ENCODE measurements around the gene TSKU. TPM values are rescaled to one million over a fixed set of nuclear protein-coding genes. Genes with fewer than 3 reads are reported as not detected.

Gene TSKU, protein sequence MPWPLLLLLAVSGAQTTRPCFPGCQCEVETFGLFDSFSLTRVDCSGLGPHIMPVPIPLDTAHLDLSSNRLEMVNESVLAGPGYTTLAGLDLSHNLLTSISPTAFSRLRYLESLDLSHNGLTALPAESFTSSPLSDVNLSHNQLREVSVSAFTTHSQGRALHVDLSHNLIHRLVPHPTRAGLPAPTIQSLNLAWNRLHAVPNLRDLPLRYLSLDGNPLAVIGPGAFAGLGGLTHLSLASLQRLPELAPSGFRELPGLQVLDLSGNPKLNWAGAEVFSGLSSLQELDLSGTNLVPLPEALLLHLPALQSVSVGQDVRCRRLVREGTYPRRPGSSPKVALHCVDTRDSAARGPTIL
- total RNA-seq (2014; rRNA removed; shearing (Covaris generic)), result 31.1 and 33.8 TPM in 2 replicates
- 9.0 and 11.7 TPM in 2 replicates for polyA plus RNA-seq (2016; fragmentation: Nextera tagmentation; extraction: Ambion mirVana)
- long read RNA-seq, transcript TSKU-201 (2 exons, 2,712 nt), result major isoform, 5 of 6 reads
- long read RNA-seq, partial matches to known transcripts, result 0 of 6 reads
- long read RNA-seq, other reads (novel, unspliced or antisense), result 1 of 6 reads

DNA sequence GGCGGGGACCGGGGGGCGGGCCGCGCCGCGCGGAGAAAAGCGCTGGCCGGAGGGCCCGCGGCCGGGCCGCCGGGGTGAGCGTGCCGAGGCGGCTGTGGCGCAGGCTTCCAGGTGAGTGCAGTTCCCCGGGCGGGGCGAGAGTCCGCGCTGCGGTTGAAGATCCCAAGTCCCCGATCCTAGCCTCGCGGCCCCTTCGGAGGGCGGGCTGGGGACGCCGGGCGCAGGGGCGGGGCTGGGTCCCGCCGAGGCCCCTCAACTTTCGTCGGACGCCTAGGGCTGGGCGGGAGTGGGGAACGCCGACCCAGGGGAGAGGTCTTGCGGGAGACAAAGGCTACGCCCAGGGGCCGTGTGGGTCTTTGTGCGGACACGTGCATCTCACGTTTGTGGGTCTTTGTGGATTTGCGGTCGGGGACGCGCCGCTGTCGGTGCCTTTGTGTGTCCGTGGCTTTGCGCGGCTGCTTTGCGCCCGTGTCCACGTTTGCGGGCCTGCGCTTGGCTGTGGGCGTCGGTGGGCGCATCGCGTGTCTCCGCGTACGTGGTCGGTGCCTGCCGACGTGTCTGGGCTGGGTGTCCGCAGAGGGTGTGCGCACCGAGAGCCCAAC, at the start of gene TSKU:
TSS of gene TSKU (plus strand) at position 63 of the 602 bp plus-strand sequence. CDS start 12,261 bp downstream, outside the sequence.
- ATAC-seq, result peak; percentile 40
- Histone ChIP-seq H3K4me1 (ENCODE audit: insufficient read depth) (peaks cover 51% of the 10 kb centered on the region), H2AFZ (peak within 1 kb of the TSS; percentile 94), H3K79me2 (replicated peaks; ENCODE audit: insufficient read depth) (peaks cover 47% of the 10 kb centered on the region), H3F3A (replicated peaks; ENCODE audit: low read depth) (peaks cover 8% of the 10 kb centered on the region; the same call in 1 of the 2 replicates), H3K27me3 (ENCODE audit: insufficient read depth) (no peaks in the 10 kb centered on the region), H4K20me1 (replicated peaks; ENCODE audit: insufficient read depth) (peaks cover 31% of the 10 kb centered on the region), H3K4me2 (peak within 1 kb of the TSS; percentile 99), H3K27ac (ENCODE audit: low read depth) (peak within 1 kb of the TSS; percentile 96), H3K9me2 (ENCODE audit: insufficient read depth) (no peaks in the 10 kb centered on the region), H3K4me3 (peak within 1 kb of the TSS; percentile 94), H3K36me3 (ENCODE audit: insufficient read depth) (no peaks in the 10 kb centered on the region)
- Mint-ChIP-seq H3K4me1 (peaks cover 55% of the 10 kb centered on the region), H3K9me3 (peaks cover 14% of the 10 kb centered on the region), H3K4me3 (peak within 1 kb of the TSS; percentile 89), H3K27me3 (ENCODE audit: insufficient read depth, low read depth, poor library complexity) (peaks cover 17% of the 10 kb centered on the region), H3K36me3 (ENCODE audit: low read depth) (peaks cover 33% of the 10 kb centered on the region), H3K27ac (peak within 1 kb of the TSS; percentile 95)
- DNase-seq (ENCODE audit: low spot score), result peak; percentile 82
- TF ChIP-seq POLR2AphosphoS5 (IDR thresholded peaks at IDR 0.05; ENCODE audit: low read depth) (no peak; the same call in 1 of the 2 replicates), STAT1 (IDR thresholded peaks at IDR 0.05; ENCODE audit: unreplicated experiment) (no peak), ZNF114 (CRISPR knock-in tag; IDR thresholded peaks at IDR 0.05) (no peak), CREB1 (CRISPR knock-in tag; IDR thresholded peaks at IDR 0.05; ENCODE audit: low read depth) (no peak), ZNF331 (CRISPR knock-in tag; IDR thresholded peaks at IDR 0.05; ENCODE audit: low read depth) (no peak), NANOG (IDR thresholded peaks at IDR 0.05; ENCODE audit: borderline replicate concordance) (no peak), JUNB (IDR thresholded peaks at IDR 0.05; ENCODE audit: unreplicated experiment) (no peak), EZH2 (IDR thresholded peaks at IDR 0.05; ENCODE audit: low read depth, unreplicated experiment) (no peak)
- TF ChIP-seq, protein P1, sequence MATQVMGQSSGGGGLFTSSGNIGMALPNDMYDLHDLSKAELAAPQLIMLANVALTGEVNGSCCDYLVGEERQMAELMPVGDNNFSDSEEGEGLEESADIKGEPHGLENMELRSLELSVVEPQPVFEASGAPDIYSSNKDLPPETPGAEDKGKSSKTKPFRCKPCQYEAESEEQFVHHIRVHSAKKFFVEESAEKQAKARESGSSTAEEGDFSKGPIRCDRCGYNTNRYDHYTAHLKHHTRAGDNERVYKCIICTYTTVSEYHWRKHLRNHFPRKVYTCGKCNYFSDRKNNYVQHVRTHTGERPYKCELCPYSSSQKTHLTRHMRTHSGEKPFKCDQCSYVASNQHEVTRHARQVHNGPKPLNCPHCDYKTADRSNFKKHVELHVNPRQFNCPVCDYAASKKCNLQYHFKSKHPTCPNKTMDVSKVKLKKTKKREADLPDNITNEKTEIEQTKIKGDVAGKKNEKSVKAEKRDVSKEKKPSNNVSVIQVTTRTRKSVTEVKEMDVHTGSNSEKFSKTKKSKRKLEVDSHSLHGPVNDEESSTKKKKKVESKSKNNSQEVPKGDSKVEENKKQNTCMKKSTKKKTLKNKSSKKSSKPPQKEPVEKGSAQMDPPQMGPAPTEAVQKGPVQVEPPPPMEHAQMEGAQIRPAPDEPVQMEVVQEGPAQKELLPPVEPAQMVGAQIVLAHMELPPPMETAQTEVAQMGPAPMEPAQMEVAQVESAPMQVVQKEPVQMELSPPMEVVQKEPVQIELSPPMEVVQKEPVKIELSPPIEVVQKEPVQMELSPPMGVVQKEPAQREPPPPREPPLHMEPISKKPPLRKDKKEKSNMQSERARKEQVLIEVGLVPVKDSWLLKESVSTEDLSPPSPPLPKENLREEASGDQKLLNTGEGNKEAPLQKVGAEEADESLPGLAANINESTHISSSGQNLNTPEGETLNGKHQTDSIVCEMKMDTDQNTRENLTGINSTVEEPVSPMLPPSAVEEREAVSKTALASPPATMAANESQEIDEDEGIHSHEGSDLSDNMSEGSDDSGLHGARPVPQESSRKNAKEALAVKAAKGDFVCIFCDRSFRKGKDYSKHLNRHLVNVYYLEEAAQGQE (IDR thresholded peaks at IDR 0.05; ENCODE audit: unreplicated experiment), result no peak
- TF ChIP-seq, protein P2, sequence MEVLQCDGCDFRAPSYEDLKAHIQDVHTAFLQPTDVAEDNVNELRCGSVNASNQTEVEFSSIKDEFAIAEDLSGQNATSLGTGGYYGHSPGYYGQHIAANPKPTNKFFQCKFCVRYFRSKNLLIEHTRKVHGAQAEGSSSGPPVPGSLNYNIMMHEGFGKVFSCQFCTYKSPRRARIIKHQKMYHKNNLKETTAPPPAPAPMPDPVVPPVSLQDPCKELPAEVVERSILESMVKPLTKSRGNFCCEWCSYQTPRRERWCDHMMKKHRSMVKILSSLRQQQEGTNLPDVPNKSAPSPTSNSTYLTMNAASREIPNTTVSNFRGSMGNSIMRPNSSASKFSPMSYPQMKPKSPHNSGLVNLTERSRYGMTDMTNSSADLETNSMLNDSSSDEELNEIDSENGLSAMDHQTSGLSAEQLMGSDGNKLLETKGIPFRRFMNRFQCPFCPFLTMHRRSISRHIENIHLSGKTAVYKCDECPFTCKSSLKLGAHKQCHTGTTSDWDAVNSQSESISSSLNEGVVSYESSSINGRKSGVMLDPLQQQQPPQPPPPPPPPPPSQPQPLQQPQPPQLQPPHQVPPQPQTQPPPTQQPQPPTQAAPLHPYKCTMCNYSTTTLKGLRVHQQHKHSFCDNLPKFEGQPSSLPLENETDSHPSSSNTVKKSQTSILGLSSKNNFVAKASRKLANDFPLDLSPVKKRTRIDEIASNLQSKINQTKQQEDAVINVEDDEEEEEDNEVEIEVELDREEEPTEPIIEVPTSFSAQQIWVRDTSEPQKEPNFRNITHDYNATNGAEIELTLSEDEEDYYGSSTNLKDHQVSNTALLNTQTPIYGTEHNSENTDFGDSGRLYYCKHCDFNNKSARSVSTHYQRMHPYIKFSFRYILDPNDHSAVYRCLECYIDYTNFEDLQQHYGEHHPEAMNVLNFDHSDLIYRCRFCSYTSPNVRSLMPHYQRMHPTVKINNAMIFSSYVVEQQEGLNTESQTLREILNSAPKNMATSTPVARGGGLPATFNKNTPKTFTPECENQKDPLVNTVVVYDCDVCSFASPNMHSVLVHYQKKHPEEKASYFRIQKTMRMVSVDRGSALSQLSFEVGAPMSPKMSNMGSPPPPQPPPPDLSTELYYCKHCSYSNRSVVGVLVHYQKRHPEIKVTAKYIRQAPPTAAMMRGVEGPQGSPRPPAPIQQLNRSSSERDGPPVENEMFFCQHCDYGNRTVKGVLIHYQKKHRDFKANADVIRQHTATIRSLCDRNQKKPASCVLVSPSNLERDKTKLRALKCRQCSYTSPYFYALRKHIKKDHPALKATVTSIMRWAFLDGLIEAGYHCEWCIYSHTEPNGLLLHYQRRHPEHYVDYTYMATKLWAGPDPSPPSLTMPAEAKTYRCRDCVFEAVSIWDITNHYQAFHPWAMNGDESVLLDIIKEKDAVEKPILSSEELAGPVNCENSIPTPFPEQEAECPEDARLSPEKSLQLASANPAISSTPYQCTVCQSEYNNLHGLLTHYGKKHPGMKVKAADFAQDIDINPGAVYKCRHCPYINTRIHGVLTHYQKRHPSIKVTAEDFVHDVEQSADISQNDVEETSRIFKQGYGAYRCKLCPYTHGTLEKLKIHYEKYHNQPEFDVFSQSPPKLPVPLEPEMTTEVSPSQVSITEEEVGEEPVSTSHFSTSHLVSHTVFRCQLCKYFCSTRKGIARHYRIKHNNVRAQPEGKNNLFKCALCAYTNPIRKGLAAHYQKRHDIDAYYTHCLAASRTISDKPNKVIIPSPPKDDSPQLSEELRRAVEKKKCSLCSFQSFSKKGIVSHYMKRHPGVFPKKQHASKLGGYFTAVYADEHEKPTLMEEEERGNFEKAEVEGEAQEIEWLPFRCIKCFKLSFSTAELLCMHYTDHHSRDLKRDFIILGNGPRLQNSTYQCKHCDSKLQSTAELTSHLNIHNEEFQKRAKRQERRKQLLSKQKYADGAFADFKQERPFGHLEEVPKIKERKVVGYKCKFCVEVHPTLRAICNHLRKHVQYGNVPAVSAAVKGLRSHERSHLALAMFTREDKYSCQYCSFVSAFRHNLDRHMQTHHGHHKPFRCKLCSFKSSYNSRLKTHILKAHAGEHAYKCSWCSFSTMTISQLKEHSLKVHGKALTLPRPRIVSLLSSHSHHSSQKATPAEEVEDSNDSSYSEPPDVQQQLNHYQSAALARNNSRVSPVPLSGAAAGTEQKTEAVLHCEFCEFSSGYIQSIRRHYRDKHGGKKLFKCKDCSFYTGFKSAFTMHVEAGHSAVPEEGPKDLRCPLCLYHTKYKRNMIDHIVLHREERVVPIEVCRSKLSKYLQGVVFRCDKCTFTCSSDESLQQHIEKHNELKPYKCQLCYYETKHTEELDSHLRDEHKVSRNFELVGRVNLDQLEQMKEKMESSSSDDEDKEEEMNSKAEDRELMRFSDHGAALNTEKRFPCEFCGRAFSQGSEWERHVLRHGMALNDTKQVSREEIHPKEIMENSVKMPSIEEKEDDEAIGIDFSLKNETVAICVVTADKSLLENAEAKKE (CRISPR knock-in tag; IDR thresholded peaks at IDR 0.05), result no peak
- TF ChIP-seq, protein P3, sequence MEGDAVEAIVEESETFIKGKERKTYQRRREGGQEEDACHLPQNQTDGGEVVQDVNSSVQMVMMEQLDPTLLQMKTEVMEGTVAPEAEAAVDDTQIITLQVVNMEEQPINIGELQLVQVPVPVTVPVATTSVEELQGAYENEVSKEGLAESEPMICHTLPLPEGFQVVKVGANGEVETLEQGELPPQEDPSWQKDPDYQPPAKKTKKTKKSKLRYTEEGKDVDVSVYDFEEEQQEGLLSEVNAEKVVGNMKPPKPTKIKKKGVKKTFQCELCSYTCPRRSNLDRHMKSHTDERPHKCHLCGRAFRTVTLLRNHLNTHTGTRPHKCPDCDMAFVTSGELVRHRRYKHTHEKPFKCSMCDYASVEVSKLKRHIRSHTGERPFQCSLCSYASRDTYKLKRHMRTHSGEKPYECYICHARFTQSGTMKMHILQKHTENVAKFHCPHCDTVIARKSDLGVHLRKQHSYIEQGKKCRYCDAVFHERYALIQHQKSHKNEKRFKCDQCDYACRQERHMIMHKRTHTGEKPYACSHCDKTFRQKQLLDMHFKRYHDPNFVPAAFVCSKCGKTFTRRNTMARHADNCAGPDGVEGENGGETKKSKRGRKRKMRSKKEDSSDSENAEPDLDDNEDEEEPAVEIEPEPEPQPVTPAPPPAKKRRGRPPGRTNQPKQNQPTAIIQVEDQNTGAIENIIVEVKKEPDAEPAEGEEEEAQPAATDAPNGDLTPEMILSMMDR (conservative IDR thresholded peaks at IDR 0.05; ENCODE audit: low read depth in 2 of 2), result no peak
- TF ChIP-seq, protein P4, sequence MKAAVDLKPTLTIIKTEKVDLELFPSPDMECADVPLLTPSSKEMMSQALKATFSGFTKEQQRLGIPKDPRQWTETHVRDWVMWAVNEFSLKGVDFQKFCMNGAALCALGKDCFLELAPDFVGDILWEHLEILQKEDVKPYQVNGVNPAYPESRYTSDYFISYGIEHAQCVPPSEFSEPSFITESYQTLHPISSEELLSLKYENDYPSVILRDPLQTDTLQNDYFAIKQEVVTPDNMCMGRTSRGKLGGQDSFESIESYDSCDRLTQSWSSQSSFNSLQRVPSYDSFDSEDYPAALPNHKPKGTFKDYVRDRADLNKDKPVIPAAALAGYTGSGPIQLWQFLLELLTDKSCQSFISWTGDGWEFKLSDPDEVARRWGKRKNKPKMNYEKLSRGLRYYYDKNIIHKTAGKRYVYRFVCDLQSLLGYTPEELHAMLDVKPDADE (IDR thresholded peaks at IDR 0.05), result no peak

Data from GM23338 (cell line).